ENCODE data around the gene FSIP1. TPM values are rescaled to one million over a fixed set of nuclear protein-coding genes. Genes with fewer than 3 reads are reported as not detected.

FSIP1 gene
- total RNA-seq, 3 donors from 2014 or later: 4.1 to 12.1 (median 5.1) TPM

- peaks cover 2% of the 10 kb centered on the region for H3K4me1 ChIP-seq (ENCODE audit: low read depth)
- ATAC-seq (no peak), DNase-seq (no peak)
- intact Hi-C loops (cut with DNase I, micrococcal nuclease): no loop called here
- H3K9me3 ChIP-seq: no peaks in the 10 kb centered on the region
- H3K36me3 ChIP-seq (ENCODE audit: low read depth): no peaks in the 10 kb centered on the region
- TF ChIP-seq CTCF (IDR thresholded peaks at IDR 0.05): no peak
- H3K4me3 ChIP-seq: no peak overlapping the region
Observed at GRCh38 chr15:39695793-39696192, 86.8 kb downstream of the FSIP1 start.

GRCh38 chr15:39692356-39693327 is 90.0 kb downstream of the FSIP1 start:
- intact Hi-C loops (cut with DNase I, micrococcal nuclease): no loop called here
- ATAC-seq: peak; percentile 76
- DNase-seq: peak in 1 of 3 donors; percentile 34
- Histone ChIP-seq H3K36me3 (ENCODE audit: low read depth) (no peaks in the 10 kb centered on the region), H3K4me3 (no peak overlapping the region), H3K4me1 (ENCODE audit: low read depth) (peaks cover 2% of the 10 kb centered on the region), H3K9me3 (no peaks in the 10 kb centered on the region)
- TF ChIP-seq CTCF (IDR thresholded peaks at IDR 0.05): no peak

- no peak for TF ChIP-seq CTCF (IDR thresholded peaks at IDR 0.05)
- Histone ChIP-seq H3K4me1 (ENCODE audit: low read depth) (peaks cover 2% of the 10 kb centered on the region), H3K4me3 (no peak overlapping the region), H3K9me3 (no peaks in the 10 kb centered on the region), H3K36me3 (ENCODE audit: low read depth) (no peaks in the 10 kb centered on the region)
- intact Hi-C loops (cut with DNase I, micrococcal nuclease): no loop called here
- ATAC-seq (no peak), DNase-seq (no peak)
Observed at GRCh38 chr15:39690881-39691634, 91.6 kb downstream of the FSIP1 start.

- no peak for ATAC-seq
- H3K4me3 ChIP-seq: no peak overlapping the region
- TF ChIP-seq CTCF (IDR thresholded peaks at IDR 0.05): no peak
- intact Hi-C loops (cut with DNase I, micrococcal nuclease): loop anchor here (5.0 to 10.0 kb wide), 3 partner anchors 67 to 93 kb away; no protein-coding TSS in a partner anchor
- no peak for DNase-seq
- H3K36me3 ChIP-seq (ENCODE audit: low read depth): no peaks in the 10 kb centered on the region
- peaks cover 2% of the 10 kb centered on the region for H3K4me1 ChIP-seq (ENCODE audit: low read depth)
- H3K9me3 ChIP-seq: no peaks in the 10 kb centered on the region
Observed at GRCh38 chr15:39687965-39688364, 94.7 kb downstream of the FSIP1 start.

- Histone ChIP-seq H3K4me3 (no peak overlapping the region), H3K9me3 (no peaks in the 10 kb centered on the region), H3K4me1 (ENCODE audit: low read depth) (no peaks in the 10 kb centered on the region), H3K36me3 (ENCODE audit: low read depth) (no peaks in the 10 kb centered on the region)
- peak; percentile 61 for TF ChIP-seq CTCF (IDR thresholded peaks at IDR 0.05)
- intact Hi-C loops (cut with DNase I, micrococcal nuclease): loop anchor here (5.0 to 10.0 kb wide), 3 partner anchors 69 to 91 kb away; no protein-coding TSS in a partner anchor
- DNase-seq: peak in 1 of 3 donors; percentile 79
- ATAC-seq: peak; percentile 84
Observed at GRCh38 chr15:39685999-39686613, 96.5 kb downstream of the FSIP1 start.

Data from mucosa of descending colon (tissue), 3 donors.